Measurements from ENCODE around the gene PISD.
"Not testable (repeated sequence)": the region's sequence is repeated elsewhere in the genome, so short reads cannot be mapped to it uniquely, and the experiment has no call there.

PISD gene

DNA sequence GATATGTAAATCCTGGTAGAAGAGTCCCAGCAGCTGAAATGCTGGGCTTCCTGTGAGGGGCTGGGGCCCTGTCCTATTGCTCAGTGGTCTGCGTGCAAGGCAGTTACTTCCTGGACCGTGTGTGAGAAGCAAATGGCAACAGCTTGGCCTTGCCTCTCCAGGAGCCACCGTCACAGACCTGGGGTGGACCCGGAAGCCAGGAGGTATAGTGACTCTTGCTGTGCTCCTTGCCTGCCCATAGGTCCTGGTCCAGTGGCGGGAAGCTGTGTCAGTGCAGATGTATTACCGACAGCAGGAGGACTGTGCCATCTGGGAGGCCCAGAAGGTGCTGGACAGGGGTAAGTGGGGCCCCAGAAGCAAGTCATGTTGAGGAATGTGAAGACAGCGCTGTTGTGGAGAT is 54.3 kb downstream of the PISD start:
- no peak for DNase-seq (ENCODE audit: low read depth in 2 of 2)

DNA sequence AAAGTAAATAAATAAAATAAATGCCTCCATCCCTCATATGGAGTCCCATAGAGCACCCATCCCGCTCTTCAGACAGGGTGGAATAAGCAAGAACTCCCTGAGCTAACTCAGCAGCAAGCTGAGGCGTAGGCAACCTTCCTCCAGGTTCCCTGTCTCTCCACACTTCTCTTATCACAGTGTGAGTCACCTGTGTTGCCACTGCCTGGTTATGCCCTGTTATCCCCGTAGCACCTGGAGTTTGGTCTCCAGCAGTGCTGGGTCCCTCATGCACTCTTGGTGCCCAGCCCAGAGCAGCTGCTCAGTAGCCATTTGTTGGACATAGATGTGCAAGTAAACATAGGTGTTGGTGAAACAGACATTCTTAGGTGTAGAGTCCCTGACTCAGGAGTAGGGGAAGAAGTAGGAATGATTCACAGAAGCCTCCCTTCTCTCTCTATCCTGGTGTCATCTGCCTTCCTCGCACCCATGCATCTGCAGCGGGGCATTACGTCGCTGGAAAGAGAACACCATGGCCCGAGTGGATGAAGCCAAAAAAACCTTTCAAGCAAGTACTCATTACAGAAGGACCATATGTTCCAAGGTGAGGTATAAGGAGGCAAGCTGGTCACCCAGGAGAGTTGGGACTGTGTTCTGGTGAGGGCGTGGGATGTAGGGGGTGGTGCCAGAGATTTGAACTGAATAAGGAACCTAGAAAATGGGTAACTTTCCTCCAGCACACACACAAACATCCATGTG is 56.0 kb downstream of the PISD start:
- no peak for DNase-seq (ENCODE audit: low read depth in 2 of 2)

DNA sequence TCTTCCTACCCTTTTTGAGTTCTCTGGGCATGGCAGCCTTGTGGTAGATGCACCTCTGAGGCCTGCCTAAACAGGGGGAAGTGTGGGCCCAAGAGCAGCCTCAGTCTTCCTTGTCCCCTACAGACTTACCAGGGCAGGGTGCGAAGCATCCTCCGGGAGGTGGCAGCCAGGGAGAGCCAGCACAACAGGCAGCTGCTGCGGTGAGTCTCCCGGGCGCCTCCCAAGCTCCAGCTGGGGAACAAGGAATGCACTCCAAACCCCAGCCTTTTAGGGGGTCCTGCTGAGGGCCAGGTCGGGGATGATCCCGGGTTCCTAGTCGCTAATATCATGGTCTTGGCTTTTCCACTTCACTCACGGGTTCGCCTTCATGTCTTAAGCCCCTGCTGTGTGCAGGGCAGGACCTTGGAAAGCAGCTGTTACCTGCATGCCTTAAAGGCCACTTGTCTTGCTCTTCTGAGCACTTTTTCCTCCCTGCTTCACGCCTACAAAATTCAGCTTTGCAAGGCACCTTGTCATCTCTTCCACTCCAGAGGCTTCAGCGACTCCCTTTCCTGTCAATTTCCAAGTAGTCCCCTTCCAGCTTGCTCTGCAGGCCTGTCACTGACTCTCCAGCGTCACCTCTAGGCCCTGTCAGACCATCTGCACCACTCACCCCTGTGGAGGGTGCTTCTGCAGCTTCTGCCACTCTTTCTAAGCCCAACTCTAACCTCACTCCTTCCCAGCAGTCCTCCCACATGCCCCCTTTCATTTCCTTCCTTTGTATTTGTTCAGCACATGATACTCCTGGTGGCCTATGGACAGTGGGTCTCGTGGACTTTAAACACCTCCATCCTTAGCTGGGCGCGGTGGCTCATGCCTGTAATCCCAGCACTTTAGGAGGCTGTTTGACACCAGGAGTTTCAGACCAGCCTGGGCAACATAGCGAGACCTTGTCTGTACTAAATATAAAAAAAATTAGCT is 57.0 kb downstream of the PISD start:
- no peak for DNase-seq (ENCODE audit: low read depth in 2 of 2)

DNA sequence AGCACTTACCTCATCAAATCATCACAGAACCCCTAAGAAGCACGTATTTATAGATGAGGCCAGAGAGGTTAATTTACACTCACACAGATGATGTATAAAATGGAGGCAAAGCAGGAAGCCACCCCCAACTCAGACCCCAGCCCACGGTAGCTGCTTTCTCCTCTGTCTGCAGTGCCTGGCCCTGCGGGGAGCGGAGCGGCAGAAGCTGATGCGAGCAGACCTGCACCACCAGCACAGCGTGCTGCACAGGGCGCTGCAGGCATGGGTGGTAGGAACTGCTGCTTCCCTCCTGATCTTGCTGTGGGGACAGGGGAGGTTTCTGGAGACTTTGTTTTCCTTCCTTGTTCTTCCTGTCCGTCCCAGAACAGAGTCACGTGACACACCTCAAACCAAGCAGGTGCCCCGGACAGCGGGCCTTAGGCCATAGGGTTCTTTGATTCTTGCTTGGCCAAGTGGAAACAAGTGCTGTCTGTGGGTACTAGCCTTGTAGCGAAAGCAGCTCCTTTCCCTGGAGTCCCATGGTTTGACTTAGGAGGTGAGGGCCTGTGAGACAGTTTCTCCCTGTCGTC is 57.8 kb downstream of the PISD start:
- no peak for DNase-seq (ENCODE audit: low read depth in 2 of 2)

DNA sequence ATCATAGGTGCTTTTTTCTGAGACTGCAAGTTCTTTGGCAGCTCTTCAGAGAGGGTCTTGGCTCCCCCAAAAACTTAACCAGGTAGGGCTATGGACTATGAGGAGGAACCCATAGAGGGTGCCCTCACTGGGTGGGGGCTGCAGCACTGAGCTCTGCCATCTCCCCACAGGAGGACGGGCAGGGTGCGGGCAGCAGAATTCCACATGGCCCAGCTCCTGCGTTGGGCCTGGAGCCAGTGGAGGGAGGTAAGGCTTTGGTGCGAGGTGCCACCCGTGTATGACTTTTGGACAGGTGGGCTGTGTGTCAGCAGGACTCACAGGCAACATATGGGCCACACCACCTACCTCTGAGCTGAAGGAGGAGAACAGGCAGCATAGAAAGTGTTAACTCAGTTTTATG is 58.4 kb downstream of the PISD start:
- no peak for DNase-seq (ENCODE audit: low read depth in 2 of 2)

DNA sequence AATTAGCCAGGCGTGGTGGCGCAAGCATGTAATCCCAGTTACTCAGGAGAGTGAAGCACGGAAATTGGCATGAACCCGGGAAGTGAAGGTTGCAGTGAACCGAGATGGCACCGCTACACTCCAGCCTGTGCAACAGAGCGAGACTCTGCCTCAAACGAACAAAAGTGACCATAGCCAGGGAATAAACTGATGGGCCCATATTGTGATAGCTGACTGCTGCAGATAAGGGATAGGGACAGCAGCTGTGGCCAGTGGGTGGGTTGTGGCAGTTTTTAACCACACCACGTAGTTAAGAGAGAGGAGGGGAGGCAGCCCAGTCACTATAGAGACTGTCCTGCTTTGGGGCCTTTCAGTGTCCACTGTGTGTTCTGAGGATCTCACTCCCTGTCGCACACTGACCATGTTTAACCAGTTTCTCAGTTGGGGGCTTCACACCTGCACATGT is 58.9 kb downstream of the PISD start:
- no peak for DNase-seq (ENCODE audit: low read depth in 2 of 2)

DNA sequence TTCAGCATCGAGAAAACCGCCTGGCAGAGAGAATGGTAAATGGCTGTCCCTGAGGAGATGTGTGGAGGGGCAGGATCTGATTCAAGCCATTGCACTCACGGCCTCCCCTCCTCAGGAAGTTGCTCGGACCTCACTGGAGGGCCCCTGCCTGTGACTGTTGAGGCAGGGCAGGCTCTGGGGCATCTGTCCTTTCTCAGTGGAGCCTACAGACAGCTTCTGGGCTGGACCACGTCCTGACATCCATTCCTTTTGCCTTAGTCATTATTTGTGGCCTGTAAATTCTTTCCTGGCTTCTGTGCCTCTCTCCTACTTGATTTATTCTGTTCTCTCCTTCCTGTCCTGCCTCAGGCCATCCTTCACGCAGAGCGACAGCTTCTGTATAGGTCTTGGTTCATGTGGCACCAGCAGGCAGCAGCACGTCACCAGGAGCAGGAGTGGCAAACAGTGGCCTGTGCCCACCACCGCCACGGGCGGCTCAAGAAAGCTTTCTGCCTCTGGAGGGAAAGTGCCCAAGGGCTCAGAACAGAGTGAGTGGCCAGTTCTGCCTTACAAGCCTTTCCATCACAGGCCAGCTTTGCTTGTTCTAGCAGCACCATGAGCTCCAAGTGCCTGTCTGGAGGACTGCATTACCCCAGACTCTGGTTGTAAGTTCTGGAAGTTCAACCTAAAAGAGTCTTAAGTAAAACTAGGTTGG is 59.6 kb downstream of the PISD start:
- DNase-seq (ENCODE audit: low read depth in 2 of 2): peak; percentile 70 to 74

DNA sequence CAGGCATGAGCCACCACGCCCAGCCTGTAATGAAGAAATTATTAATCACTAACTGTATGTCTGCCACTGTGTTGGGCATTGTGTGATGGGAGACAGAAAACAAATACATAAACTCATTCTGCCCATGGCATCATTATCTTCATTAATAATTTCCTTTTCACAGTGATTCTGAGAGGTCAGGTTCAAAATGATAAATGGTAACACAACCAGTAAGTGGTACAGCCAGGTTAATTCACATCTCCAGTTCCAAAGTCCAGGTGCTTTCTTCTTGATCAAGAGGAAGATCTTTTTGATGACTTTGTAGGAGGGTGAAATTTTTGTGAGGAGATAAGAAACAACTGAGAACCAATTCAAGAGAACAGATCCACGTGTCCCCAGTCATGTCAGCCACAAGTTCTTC is 66.7 kb downstream of the PISD start:
- DNase-seq (ENCODE audit: low read depth in 2 of 2): no peak

DNA sequence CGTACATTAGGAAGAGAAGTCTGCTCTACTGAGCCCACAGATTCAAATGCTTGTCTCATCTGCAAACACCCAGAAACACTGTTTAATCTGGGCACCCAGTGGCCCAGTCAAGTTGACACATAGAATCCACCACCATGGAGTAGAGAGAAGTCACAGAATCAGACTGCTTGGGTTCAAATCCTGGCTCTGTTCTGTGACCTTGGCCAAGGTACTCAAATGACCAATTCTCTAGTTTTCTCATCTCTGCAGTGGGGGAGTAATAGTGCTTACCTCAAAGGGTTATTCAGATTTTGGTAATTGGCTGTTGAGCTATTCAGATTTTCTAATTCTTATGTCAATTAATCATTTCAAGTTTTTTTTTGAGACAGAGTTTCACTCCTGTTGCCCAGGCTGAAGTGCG is 71.9 kb downstream of the PISD start:
- DNase-seq (ENCODE audit: low read depth in 2 of 2): not testable (repeated sequence)

DNA sequence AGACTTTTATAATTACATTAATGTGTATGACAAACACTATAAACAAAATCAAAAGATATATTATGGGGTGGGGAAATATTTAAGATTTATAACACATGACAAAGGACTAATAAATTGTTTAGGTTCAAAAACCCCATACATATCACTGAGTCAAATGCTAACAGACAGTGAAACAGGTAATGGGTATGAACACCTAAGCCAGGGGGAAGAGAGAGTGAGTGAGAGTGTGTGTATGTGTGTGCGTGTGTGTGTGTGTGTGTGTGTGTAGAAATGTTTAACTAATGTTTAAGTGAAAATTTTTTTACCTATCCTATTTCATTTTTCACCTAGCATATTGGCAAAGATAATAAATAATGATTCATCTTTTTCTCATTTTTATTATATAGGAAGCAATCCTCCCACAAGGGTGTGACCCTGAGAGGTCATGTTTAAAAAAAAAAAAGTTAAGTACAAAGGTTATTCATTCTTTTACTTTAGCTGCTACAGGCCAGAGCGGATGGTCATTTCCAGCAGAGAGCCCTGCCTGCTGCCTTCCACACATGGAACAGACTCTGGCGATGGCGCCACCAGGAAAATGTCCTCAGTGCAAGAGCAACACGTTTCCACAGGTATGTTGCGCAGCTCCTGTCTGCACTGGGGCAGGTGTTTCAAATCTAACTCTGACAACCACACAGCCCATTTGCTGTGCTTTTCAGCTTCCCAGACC is 72.9 kb downstream of the PISD start:
- DNase-seq (ENCODE audit: low read depth in 2 of 2): no peak

DNA sequence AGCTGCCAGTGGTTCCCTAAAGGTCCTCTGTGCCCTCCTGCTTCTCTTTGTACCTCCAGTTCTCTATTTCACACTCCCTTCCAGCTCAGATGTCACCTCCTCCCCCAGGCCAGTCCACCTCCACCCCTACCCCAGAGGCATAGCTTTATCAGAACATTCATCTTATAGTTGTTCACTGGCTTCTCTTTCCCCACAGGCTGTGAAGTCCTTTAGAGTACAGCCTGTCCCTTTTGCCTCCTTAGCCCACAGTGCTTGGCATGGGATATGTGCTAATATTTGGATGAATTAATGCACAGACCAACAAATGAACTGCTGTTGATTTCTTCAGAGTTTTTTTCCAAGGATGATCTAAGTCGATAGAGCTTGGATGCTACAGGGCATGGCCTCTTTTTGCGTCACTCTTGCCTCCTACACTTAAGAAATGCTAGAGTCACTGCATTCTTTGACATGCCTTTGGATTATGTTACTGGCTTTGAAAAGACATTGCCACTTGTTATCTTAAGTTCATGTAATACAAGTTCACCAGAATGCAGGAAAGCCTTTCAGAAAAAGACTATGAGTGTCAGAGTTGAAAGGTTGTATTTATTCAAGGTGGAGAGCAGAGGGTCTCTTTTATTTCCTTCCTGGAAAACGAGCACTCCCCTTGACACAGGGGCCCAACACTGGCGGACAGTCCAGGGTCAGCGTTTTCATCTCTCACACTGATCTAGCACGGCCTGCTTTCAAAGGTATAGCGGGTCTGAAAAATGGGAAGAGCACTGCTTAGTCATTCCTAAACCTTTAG is 75.7 kb downstream of the PISD start:
- DNase-seq (ENCODE audit: low read depth in 2 of 2): no peak

DNA sequence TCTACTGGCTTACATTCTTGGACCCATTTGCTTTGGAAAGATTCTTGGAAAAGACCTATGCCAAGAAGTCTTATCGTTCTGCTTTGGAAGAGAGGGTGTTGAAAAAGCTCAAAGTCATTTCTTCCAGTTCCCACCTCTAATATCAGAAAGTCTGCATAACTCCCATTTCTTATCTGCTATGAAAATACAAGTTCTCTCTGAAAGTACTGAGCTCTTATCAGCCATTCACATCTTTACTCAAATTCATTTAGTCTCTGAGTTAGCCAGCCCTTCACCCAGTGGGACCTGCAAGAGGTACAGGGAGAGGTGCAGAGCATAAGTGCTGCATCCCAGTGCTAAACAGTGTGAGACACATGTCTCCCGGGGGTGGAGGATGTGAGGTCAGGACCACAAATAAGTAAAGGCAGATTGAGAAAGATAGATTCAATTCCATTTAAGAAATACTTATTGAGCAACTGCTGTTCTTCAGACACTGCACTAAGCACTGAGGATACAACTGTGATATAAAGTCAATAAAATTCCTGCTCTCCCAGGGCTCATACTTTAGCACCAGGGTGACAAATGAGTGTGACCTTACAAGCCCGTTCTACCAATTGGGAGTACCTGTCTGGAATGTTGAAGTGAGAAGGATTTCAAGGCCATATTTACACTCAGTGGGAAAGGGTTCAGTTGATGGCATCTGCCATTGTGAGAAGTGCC is 76.7 kb downstream of the PISD start:
- DNase-seq (ENCODE audit: low read depth in 2 of 2): no peak

DNA sequence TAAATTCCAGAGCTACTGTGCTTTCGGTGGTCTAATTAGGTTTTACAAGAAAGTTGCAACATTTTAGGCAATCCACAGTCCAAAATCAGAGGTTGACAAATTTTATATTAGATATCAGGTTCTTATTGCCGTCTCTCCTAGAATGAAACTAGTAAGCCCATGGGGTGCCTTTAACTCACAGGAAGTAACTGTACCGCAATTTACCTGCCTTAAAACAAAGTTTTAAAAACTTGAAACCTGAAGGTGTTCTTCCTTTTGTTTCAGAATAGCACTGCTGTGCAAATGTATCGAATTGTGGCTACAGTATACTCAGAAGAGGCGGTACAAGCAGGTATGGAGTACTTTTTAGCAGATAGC is 77.2 kb downstream of the PISD start:
- DNase-seq (ENCODE audit: low read depth in 2 of 2): no peak

DNA sequence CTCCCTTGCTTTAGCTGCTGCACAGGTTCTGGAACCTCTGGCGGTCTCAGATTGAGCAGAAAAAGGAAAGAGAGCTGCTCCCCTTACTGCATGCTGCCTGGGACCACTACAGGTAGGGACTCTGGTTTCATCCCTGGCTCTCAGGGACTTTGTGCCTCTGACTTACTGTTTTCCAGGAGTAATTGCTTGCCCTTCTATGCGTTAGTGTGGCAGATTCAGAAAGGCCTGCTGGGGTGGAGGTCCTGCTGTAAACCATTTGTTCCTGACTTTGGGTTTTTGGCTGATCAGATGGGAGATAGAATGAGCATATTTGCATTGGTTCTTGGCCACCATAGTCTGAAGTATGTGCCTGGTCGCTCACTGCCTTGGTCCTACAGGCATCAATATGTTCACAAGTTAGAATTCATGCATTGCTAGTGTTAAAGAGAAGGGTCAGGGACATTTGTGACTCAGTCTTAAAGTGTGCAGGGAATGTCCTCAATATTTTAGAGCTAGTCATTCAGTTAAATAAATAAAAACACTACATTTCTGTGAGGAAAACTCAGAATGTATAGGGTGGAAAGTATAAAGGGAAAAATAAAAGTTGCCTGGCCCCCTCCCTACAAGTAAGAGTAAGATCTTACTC is 78.0 kb downstream of the PISD start:
- peak; percentile 12 to 23 for DNase-seq (ENCODE audit: low read depth in 2 of 2)

DNA sequence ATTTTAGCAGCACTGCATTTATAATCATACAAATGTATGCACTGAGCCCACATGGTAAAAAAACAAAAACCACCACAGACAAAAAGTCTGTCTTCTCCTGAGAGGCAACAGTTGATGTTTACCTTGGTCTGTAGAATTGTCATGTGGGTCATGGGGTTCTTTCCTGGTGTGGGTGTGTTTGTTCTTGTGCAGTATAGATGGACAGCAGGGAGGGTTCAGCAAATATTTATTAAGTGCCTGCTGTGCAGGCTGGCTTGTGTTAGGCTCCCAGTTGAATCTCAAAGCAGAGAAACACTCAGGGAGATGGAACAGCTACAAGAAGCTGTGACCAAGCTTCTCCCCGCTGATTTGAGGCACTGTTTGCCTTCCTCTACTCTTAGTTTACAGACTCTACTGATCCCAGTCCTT is 82.2 kb downstream of the PISD start:
- DNase-seq (ENCODE audit: low read depth in 2 of 2): no peak

DNA sequence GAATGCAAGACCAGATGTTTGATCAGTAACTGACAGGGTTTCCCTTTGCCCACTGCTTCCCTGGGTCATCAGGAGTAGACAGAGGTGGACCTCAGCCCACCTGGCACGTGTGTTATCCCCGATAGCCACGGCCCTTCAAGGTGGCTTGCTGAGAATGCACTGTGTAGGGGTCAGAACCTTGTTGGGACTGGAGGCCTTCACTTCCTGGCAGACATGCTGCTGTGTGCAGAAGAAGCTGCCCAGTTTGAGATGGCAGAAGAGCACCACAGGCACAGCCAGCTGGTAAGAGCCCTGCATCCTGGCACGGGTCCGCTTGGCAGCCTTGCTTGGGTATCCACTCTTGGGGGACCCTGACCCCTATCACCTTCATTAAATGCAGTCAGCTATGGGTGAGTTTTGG is 83.8 kb downstream of the PISD start:
- no peak for DNase-seq (ENCODE audit: low read depth in 2 of 2)

DNA sequence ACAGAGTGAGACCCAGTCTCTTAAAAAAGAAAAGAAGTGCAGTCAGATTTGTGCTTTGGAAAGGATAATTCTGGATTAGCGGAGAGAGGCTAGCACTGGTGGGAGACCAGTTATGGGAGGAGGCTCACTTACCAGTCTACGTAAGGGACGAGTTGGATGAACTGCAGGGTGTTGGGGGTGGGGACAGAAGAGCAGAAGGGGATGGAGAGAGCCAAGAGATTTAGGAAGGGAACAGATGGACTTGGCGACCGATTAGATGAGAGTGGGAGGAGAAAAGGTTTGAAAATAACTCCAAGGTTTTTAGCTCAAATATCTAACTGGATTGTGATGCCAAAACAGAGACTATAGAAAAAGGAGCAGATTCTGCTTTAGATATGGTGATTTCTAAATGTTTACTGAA is 84.3 kb downstream of the PISD start:
- DNase-seq (ENCODE audit: low read depth in 2 of 2): no peak

DNA sequence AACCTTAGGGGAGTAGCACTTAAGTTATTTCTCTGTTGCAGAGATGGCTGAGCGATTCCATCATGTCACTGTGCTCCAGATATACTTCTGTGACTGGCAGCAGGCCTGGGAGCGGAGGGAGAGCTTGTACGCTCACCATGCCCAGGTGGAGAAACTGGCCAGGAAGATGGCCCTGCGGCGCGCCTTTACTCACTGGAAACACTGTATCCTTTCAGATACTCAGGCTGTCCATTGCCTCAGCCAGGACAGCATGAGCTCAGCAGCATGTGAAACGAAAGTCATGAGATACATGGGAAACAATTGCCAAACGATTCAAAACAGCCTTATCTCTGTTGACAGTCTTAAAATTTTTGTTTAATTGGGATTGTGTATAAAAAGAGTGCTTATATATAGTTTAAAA is 86.8 kb downstream of the PISD start:
- DNase-seq (ENCODE audit: low read depth in 2 of 2): no peak

DNA sequence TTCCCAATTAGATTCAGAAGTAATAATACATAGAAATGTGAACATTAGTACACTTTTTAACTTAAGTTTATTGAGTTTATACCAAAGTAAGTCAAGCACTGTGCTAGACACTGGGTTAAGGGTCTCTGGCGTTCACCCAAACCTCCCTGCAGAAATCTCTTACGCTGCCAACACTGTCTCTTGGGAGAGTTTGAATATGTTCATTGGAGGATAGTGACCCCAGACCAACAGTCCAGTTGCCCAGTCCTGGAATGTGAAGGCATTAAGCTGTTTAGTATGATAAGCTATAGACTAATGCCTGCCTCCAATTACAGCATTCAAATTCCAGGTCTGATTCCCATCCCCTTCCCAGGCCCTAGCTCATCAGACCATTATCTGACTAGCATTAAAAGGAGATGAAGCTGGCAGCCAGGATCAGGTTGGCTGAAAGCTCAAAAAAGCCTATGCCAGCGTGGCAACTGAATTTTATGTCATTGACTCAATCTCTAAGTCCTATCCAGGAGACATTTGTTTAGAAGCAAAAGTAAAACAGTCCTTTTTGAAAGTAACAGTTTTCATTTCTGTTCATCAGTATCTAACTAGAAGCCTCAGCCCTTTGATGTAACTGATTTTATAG is 87.9 kb downstream of the PISD start:
- DNase-seq (ENCODE audit: low read depth in 2 of 2): no peak
